GM18951 (cell line): ENCODE data around the gene SKAP2.

Experiments
- POLR2A ChIP-seq: IDR thresholded peaks from 4 replicates; pipeline ENCODE4 v1.6.1; 2011; ENCODE audit warnings: mild to moderate bottlenecking; ENCODE audit not compliant: insufficient read length, insufficient read depth; ENCODE audit errors: extremely low read depth
- in situ Hi-C: fragments of 300-500 bp; cut with MboI; formaldehyde crosslinking; loops from one replicate; pipeline ENCODE4 v1.12.0; 2022; ENCODE audit warnings: low sequenced_read_pairs, mixed read lengths, inconsistent platforms; ENCODE audit not compliant: unreplicated experiment

SKAP2 gene

GRCh38 chr7:26864309-26865093, at the start of gene SKAP2:
SKAP2 (minus strand) TSS chr7:26864590; CDS start chr7:26864429, 161 bp downstream.
- peak; percentile 90 for TF ChIP-seq POLR2A
- in situ Hi-C loops: no loop called here

GRCh38 chr7:26912933-26913536, 48.6 kb upstream of the SKAP2 start:
- no peak for TF ChIP-seq POLR2A
- in situ Hi-C loops: no loop called here

DNA sequence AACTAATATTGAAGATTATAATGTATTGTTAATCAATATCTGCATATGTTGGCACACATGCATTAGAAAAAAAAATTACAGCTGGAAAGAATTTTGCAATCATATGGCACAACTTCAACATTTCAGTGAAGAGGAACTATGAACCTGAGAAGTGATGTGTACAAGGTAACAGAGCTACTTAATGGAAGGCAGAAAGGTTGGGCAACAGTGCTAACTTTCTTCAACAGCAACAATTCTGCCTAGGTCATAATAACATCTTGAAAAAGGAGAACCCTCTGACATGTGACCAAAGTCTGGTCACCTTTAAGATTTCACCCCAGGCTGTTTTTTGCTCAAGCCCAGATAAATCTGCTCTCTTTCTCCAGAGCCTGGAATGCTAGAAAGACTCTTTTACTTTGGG, 47.9 kb upstream of the SKAP2 start:
- in situ Hi-C loops: no loop called here
- no peak for TF ChIP-seq POLR2A

DNA sequence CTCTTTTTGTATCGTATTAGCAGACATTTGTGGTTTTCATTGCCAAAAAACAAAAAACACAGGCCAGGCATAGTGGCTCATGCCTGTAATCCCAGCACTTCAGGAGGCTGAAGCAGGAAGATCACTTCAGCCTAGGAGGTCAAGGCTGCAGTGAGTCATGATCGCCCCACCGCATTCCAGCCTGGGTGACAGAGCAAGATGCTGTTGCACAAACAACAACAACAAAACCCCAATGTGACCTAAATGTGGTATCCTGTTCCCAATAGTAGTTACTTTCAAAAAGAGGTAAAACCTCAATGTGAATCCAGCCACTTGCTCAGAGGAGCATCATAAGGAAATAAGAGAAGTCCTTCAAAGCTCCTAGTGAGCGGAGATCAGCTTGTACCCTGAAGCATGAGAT, 45.8 kb upstream of the SKAP2 start:
- in situ Hi-C loops: no loop called here
- TF ChIP-seq POLR2A: no peak

GRCh38 chr7:26900251-26900650, 35.9 kb upstream of the SKAP2 start:
- in situ Hi-C loops: no loop called here

GRCh38 chr7:26899519-26899918, 35.1 kb upstream of the SKAP2 start:
- in situ Hi-C loops: no loop called here
- TF ChIP-seq POLR2A: no peak

More at GRCh38 chr7:26900251-26900650, 35.9 kb upstream of the SKAP2 start:
- no peak for TF ChIP-seq POLR2A

DNA sequence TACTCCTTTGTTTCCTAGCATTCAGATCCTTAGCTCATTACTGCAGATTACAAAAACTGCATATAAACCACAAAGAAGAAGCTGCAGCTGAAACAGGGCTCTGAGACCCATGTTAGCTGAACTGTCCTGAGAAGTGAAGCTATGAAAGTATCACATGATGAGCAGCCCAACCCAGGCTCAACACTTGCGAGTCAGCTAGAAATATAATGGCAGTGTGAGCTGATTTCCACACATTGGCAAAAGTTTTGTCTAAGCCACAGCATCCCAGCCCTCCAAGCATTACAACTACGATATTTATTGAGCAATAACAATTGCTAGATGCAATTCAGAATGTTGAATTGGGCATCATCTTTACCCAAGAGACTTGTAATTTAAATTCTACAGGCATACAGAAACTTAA, 34.5 kb upstream of the SKAP2 start:
- in situ Hi-C loops: no loop called here
- TF ChIP-seq POLR2A: no peak

- no peak for TF ChIP-seq POLR2A
- in situ Hi-C loops: no loop called here
Observed at GRCh38 chr7:26897928-26898327, 33.5 kb upstream of the SKAP2 start.

DNA sequence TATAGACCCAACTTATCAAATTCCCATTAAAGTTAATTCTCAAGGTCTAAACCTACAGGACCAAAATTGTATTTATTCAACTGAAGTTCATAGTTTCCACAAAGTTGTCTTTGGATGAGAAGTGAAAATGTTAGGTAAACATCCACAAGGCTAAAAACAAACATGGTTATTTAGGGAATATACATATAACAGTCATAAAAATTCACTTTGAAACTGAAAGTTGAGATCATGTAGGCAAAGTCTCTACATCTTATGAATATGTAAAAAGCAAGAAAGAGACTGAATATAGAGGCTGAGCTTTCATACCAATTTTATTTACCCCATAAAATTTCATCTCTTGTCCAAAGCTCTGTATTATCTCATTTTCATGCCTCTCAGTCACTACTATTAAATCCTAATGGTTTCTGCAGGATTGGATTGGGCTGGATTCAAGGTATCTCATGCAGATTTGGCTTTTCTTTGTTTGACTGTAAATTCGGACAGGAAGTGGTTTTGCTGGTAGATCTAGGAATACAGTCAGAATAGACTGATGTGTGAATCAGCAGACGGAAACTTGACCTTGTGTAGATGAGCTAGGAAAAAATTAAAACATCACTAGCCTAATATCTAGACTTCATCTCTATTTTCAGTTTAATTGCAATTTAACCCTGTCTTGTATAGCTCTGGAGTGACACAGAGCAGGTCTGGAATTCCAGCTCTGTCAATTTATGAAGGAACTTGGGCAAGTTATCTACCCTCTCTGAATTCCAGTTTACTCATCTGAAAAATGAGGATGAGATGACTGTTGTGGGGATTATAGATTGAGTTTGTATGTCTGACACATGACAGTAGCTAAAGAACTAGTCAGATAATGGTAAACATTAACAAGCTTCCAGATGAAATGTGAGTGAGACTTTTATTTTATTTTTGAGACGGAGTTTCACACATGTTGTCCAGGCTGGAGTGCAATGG, 27.3 kb upstream of the SKAP2 start:
- in situ Hi-C loops: no loop called here
- no peak for TF ChIP-seq POLR2A

DNA sequence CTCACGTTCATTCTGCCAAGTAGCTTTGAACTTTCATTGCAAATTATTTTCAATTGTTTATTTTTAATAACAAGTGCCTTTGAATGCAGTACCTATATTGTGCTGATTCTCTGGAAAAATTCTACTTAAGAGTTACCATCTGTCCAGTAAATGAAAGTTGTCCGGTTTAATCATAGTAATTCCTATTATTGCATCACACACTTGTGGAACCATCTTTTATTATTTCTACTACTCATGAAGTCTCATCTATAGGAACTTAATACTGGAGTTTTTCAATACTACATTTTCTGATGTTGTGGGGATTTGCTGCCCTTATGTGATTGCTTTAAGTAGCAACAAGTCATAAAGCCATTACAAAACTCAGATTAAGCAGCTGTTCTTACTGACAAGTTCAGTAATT, 16.5 kb upstream of the SKAP2 start:
- in situ Hi-C loops: no loop called here
- no peak for TF ChIP-seq POLR2A

GRCh38 chr7:26879671-26880070, 15.3 kb upstream of the SKAP2 start:
- TF ChIP-seq POLR2A: no peak
- in situ Hi-C loops: no loop called here

DNA sequence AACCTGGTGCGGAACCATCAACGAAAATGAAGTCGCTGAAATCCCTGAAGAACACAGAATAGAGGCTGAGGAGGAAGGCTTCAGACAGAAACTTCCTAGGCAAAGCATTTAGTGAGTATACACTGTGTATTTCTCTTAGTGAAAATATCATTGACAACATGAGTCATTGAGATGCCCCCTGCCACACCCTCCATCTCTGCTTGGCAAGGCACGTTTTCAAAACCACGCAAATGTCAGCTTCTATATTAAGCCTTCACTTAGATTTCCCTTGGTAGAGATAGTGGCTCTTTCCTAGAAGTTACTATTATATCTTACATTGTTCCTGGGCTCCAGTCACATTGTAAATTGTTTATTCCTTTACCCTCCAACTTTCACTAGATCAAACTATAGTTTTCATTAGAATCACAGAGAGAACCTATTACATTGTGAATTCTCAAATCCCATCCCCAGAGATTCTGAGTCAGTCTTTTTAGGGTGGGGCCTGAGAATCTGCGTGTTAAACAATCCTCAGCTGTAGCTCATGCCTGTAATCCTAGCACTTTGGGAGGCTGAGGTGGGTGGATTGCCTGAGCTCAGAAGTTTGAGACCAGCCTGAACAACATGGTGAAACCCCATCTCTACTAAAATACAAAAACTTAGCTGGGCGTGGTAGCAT, 4.6 kb upstream of the SKAP2 start:
- in situ Hi-C loops: no loop called here
- TF ChIP-seq POLR2A: no peak

GRCh38 chr7:26865094-26865388, 651 bp upstream of the SKAP2 start:
- TF ChIP-seq POLR2A: no peak
- in situ Hi-C loops: no loop called here
